Progenitor cell of endocrine pancreas (in vitro differentiated cells): ENCODE measurements around the gene ACSF3. TPM values are rescaled to one million over a fixed set of nuclear protein-coding genes. Genes with fewer than 3 reads are reported as not detected.

Source experiments
- DNase-seq: peaks from one replicate; pipeline ENCODE4 v3.0.0; 2021; ENCODE audit warnings: low spot score; ENCODE audit not compliant: unreplicated experiment
- H3K27ac Mint-ChIP-seq: 2 replicates; pipeline ENCODE4 v1.8.0; 2021; ENCODE audit warnings: mild to moderate bottlenecking, moderate library complexity, mixed read lengths
- H3K27me3 Mint-ChIP-seq: 2 replicates; pipeline ENCODE4 v1.8.0; 2021; ENCODE audit warnings: mixed read lengths
- H3K36me3 Mint-ChIP-seq: 2 replicates; pipeline ENCODE4 v1.8.0; 2022; ENCODE audit warnings: mixed read lengths; ENCODE audit not compliant: insufficient read depth
- H3K4me1 Mint-ChIP-seq: 2 replicates; pipeline ENCODE4 v1.8.0; 2021; ENCODE audit warnings: low read depth, mixed read lengths
- H3K4me3 Mint-ChIP-seq: 2 replicates; pipeline ENCODE4 v1.8.0; 2021; ENCODE audit warnings: low read depth, mild to moderate bottlenecking, moderate library complexity, mixed read lengths
- H3K9me3 Mint-ChIP-seq: 2 replicates; pipeline ENCODE4 v1.8.0; 2021; ENCODE audit warnings: low read depth, mixed read lengths
- total RNA-seq: library from RNA; stranded (reverse); gene quantifications from 2 replicates; pipeline ENCODE4 v1.2.1, GENCODE V29; 2021
- TF ChIP-seq, protein P1 (sequence below): fragments of 200-600 bp; sonication (generic); IDR thresholded peaks from one replicate; pipeline ENCODE4 v1.5.0; 2021; ENCODE audit warnings: antibody characterized with exemption, mild to moderate bottlenecking; ENCODE audit not compliant: unreplicated experiment

Gene ACSF3
- total RNA-seq, 1 donor from 2014 or later, result 31.3 TPM

DNA sequence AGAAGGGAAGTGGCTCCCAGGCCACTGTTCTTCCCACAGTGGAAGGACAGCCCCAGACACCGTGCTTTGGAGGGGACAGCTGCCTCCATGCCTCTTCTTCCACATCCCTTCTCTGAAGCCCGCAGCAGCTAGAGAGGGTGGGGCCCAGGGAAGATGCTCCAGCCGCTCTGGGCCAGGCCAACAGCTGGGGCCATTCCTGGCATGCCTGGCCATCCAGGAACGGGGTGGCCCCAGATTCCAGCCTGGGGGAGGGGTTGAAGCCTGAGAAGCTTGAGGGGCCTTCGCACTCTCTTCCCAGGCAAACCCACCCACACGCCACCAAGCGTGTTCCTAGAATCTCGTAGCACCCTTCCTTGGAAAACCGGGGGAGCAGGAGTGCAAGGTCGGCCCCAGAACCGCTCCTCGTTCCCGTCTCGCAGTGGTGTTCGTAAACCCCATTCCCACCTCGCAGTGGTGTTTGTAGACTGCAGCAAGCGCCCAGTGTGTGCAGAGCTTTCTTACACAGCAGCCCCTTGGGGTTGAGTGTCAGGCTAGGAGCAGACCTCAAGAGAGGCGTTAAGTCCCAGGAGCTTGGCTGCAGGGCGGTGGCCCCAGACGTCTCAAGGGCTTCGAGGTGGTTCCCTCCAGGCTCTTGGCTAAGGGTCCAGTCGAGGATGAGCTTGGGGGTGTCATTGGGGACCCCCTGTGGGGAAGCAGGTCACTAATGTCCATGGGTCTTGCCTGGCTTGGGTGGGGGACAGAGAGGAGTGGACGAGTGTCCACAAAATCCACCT is 80.6 kb downstream of the ACSF3 start:
- TF ChIP-seq, protein P1, sequence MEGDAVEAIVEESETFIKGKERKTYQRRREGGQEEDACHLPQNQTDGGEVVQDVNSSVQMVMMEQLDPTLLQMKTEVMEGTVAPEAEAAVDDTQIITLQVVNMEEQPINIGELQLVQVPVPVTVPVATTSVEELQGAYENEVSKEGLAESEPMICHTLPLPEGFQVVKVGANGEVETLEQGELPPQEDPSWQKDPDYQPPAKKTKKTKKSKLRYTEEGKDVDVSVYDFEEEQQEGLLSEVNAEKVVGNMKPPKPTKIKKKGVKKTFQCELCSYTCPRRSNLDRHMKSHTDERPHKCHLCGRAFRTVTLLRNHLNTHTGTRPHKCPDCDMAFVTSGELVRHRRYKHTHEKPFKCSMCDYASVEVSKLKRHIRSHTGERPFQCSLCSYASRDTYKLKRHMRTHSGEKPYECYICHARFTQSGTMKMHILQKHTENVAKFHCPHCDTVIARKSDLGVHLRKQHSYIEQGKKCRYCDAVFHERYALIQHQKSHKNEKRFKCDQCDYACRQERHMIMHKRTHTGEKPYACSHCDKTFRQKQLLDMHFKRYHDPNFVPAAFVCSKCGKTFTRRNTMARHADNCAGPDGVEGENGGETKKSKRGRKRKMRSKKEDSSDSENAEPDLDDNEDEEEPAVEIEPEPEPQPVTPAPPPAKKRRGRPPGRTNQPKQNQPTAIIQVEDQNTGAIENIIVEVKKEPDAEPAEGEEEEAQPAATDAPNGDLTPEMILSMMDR, result no peak
- no peak overlapping the region for H3K4me3 Mint-ChIP-seq
- no peak overlapping the region for H3K27ac Mint-ChIP-seq
- no peaks in the 10 kb centered on the region for H3K9me3 Mint-ChIP-seq
- H3K27me3 Mint-ChIP-seq, result peaks cover 19% of the 10 kb centered on the region
- H3K4me1 Mint-ChIP-seq, result peaks cover 3% of the 10 kb centered on the region
- H3K36me3 Mint-ChIP-seq, result no peaks in the 10 kb centered on the region
- DNase-seq, result no peak

DNA sequence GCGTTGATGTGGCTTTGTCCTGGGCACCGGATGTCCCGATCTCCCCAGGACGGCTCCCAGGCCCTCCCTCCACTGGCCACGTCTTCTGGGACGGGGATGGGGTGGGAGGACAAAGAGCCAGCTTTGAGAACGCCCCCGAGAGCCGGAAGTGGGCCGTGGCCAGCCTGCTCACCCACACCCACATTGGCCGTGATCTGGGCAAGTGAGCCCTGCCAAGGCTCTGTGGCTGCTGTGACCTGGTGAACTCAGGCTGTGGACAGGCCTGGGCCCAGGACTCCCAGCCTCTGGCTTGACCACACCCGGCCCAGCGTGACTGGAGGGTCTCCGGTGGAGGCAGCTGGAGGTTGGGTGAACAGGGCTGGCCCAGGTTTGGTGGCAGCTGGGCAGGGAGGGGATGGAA is 81.2 kb downstream of the ACSF3 start:
- Mint-ChIP-seq H3K27ac (no peak overlapping the region), H3K36me3 (no peaks in the 10 kb centered on the region), H3K4me1 (peaks cover 3% of the 10 kb centered on the region), H3K27me3 (peaks cover 19% of the 10 kb centered on the region), H3K4me3 (no peak overlapping the region), H3K9me3 (no peaks in the 10 kb centered on the region)
- TF ChIP-seq, protein P1, result no peak
- no peak for DNase-seq

DNA sequence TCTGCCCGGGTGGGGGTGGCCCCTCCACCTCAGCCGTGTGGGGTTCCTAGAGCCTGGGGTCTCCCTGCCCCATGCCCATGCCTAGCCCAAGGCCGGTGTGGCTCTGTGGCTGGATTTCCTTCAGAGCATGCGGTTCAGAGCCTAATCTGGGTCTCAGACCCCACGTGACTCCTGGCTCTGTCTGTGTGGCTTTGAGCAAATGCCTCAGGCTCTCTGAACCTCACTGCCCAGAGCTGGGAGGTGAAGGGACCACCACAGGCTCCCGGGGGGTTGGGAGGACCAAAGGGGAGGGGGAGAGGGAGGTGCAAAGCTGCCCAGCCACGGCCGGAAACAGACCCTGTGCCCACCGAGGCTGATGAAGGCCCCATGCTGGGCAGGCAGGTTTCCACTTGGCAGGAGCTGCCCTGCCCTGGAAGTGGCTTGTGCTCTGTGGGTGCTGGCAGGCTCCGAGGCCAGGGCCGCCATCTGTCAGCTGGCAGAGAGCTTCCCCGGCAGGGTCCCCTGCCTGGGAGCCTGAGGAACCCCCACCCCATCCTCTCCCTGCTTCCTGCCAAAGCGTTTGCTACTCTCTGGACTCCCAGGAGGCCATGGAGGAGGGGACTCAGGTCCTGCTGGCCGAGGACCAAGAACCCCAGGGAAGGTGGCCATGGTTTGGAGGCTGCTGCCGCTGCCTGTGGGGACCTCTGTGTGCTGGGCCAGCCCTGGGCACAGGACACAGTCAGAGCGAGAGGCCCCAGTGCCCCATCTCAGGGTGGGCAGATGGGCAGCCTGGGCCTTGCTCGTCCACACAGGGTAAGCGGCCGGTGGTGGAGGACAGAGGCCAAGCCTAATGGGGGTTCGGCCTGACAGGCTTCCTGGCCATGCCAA is 81.9 kb downstream of the ACSF3 start:
- Mint-ChIP-seq H3K4me1 (peaks cover 3% of the 10 kb centered on the region), H3K4me3 (no peak overlapping the region), H3K36me3 (no peaks in the 10 kb centered on the region), H3K27me3 (peaks cover 18% of the 10 kb centered on the region), H3K27ac (no peak overlapping the region), H3K9me3 (no peaks in the 10 kb centered on the region)
- TF ChIP-seq, protein P1, result no peak
- no peak for DNase-seq

DNA sequence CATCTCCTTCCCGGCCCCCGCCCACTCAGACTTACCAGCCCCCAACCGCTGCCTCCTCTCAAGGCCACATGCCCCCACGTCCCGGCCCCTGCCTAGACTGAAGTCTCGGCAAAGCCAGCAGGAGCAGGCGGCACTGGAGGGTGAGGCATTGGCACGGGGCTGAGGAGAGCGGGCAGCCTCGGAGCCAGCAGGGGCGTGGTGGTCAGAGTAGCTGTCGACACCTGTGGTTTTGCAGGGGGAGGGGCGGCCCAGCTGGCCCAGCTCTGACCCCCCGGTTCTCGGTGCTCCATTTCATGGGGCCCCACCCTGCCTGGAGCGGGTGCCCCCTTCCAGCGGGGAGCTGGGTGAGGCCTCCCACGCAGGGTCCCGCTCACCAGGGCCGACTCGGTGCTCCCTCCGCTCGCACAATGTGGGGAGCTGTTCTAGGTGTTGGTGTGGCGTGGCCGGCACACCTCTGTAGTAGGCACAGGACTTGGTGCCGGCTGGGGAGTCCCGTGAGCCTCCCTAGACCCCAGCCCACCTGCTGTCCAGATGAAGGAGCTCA is 82.6 kb downstream of the ACSF3 start:
- Mint-ChIP-seq H3K4me1 (no peaks in the 10 kb centered on the region), H3K36me3 (no peaks in the 10 kb centered on the region), H3K27me3 (peaks cover 14% of the 10 kb centered on the region), H3K4me3 (no peak overlapping the region), H3K9me3 (no peaks in the 10 kb centered on the region), H3K27ac (no peak overlapping the region)
- TF ChIP-seq, protein P1, result no peak
- no peak for DNase-seq

DNA sequence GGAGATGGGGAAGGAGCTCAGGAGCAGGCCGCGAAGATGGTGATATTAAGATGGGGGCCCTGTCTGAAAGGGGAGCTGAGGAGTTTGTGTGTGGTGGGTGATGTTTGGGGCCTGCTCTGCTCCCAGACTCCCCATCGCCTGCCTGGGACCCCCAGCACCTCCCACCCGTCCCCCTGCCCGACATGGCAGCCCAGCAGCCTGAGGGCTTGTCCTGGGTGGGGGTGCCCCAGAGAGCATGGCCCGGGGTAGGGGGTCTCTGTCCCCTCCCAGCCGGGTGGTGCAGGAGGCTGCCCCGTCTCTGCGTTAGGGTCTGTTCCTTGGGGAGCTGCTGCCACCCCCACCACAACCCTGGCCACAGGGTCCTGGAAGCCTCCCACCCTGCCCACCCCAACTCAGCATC is 83.1 kb downstream of the ACSF3 start:
- TF ChIP-seq, protein P1, result no peak
- H3K4me3 Mint-ChIP-seq, result no peak overlapping the region

More for the DNA sequence above, 83.1 kb downstream of the ACSF3 start:
- no peaks in the 10 kb centered on the region for H3K36me3 Mint-ChIP-seq
- peaks cover 14% of the 10 kb centered on the region for H3K27me3 Mint-ChIP-seq
- no peak overlapping the region for H3K27ac Mint-ChIP-seq
- no peak for DNase-seq
- no peaks in the 10 kb centered on the region for H3K9me3 Mint-ChIP-seq
- H3K4me1 Mint-ChIP-seq, result no peaks in the 10 kb centered on the region
